OCI-LY7 (cell line): ENCODE results near the gene SAMM50. TPM values are rescaled to one million over a fixed set of nuclear protein-coding genes. Genes with fewer than 3 reads are reported as not detected.

Experiments
- BruUV-seq: library from RNA; stranded (reverse); fragments of 400-500 nt; replicated peaks from 2 replicates; lab custom pipeline; 2021; lab: Mats Ljungman, UMichigan
- CTCF ChIA-PET: fragments of 300-600 bp; sonication (Branson Sonifier 250); formaldehyde crosslinking; loops from one replicate; lab custom pipeline; 2022; ENCODE audit warnings: antibody characterized with exemption; ENCODE audit not compliant: unreplicated experiment; lab: Charles Lee
- POLR2A ChIA-PET: fragments of 300-600 bp; sonication (Branson Sonifier 250); formaldehyde crosslinking; loops from one replicate; lab custom pipeline; 2022; ENCODE audit warnings: antibody characterized with exemption; lab: Charles Lee
- DNase-seq: peaks from one replicate; pipeline ENCODE4 v3.0.0-alpha.2; 2015; ENCODE audit warnings: low spot score
- H2AFZ ChIP-seq: fragments of 200-600 bp; sonication (generic), shearing (Covaris generic); 2 replicates; pipeline ENCODE4 v1.6.1; 2014; ENCODE audit warnings: mild to moderate bottlenecking, antibody characterized with exemption, low read length, moderate library complexity
- H3K27ac ChIP-seq: fragments of 200-600 bp; sonication (generic); 2 replicates; pipeline ENCODE4 v1.5.1; 2014; ENCODE audit warnings: mixed run types, low read depth, mild to moderate bottlenecking, moderate library complexity, low read length, inconsistent platforms; ENCODE audit not compliant: poor library complexity, severe bottlenecking
- H3K36me3 ChIP-seq: fragments of 200-600 bp; sonication (generic); 2 replicates; pipeline ENCODE4 v1.6.1; 2014; ENCODE audit warnings: mild to moderate bottlenecking, antibody characterized with exemption, low read length, moderate library complexity, mixed read lengths; ENCODE audit not compliant: insufficient read depth
- H3K4me1 ChIP-seq: fragments of 200-600 bp; sonication (generic); 2 replicates; pipeline ENCODE4 v1.5.1; 2014; ENCODE audit warnings: mild to moderate bottlenecking, low read length; ENCODE audit not compliant: insufficient read depth, poor library complexity, severe bottlenecking
- H3K4me2 ChIP-seq: fragments of 200-600 bp; sonication (generic); 2 replicates; pipeline ENCODE4 v1.6.1; 2014; ENCODE audit warnings: mild to moderate bottlenecking, low read length
- H3K4me3 ChIP-seq: fragments of 200-600 bp; sonication (generic); 2 replicates; pipeline ENCODE4 v1.5.1; 2014; ENCODE audit warnings: mild to moderate bottlenecking, low read depth, low read length; ENCODE audit not compliant: poor library complexity, severe bottlenecking
- H3K79me2 ChIP-seq: fragments of 200-600 bp; sonication (generic); 2 replicates; pipeline ENCODE4 v1.6.1; 2016; ENCODE audit warnings: low read depth, mild to moderate bottlenecking, low read length, moderate library complexity, mixed read lengths; ENCODE audit not compliant: insufficient read depth
- H3K9me2 ChIP-seq: fragments of 200-600 bp; sonication (generic); 2 replicates; pipeline ENCODE4 v1.6.1; 2016; ENCODE audit warnings: mild to moderate bottlenecking, low read length, mixed read lengths; ENCODE audit not compliant: insufficient read depth
- H3K9me3 ChIP-seq: fragments of 200-600 bp; sonication (generic); 2 replicates; pipeline ENCODE4 v1.6.1; 2014; ENCODE audit warnings: mild to moderate bottlenecking, mixed run types, low read length, mixed read lengths
- H4K20me1 ChIP-seq: fragments of 200-600 bp; sonication (generic); 2 replicates; pipeline ENCODE4 v1.6.1; 2014; ENCODE audit warnings: mild to moderate bottlenecking, antibody characterized with exemption, low read length, moderate library complexity, mixed read lengths; ENCODE audit not compliant: insufficient read depth
- CTCF ChIP-seq: fragments of 200-600 bp; sonication (generic); conservative IDR thresholded peaks from 2 replicates; pipeline ENCODE4 v1.5.1; 2014; ENCODE audit warnings: mild to moderate bottlenecking, antibody characterized with exemption, low read length, moderate library complexity, mixed read lengths
- EZH2phosphoT487 ChIP-seq: fragments of 200-600 bp; sonication (generic); IDR thresholded peaks from 2 replicates; pipeline ENCODE4 v1.6.1; 2018; ENCODE audit warnings: low read depth, borderline replicate concordance, mild to moderate bottlenecking, mixed run types, antibody characterized with exemption, low read length, moderate library complexity, mixed read lengths
- intact Hi-C: fragments of 100-400 bp; cut with micrococcal nuclease; formaldehyde crosslinking; loops from one replicate; pipeline ENCODE4 v1.10.0; 2022; ENCODE audit not compliant: unreplicated experiment
- total RNA-seq, 2 experiments: library from RNA; depleted of rRNA in 1 of 2; stranded (reverse); fragments of >200 nt in 1 of 2; shearing (Covaris generic) in 1 of 2; gene quantifications; 2 replicates each; pipeline ENCODE4 v1.2.3, GENCODE V29; 2014 to 2022

Gene SAMM50
- total RNA-seq, 2 experiments from 2014 or later: 34.6 to 72.9 TPM

GRCh38 chr22:44037519-44038375 is 82.5 kb downstream of the SAMM50 start:
- no peak for DNase-seq
- no peaks in the 10 kb centered on the region for H3K9me2 ChIP-seq
- TF ChIP-seq CTCF: no peak
- no peak for TF ChIP-seq EZH2phosphoT487
- no peaks in the 10 kb centered on the region for H4K20me1 ChIP-seq
- H3K79me2 ChIP-seq: no peaks in the 10 kb centered on the region
- no TSS peak for BruUV-seq
- no peaks in the 10 kb centered on the region for H3K36me3 ChIP-seq
- CTCF ChIA-PET: no interaction called here
- H3K4me2 ChIP-seq: no peak overlapping the region
- no peaks in the 10 kb centered on the region for H3K4me1 ChIP-seq
- H2AFZ ChIP-seq: no peak overlapping the region
- intact Hi-C loops: no loop called here
- H3K27ac ChIP-seq: no peak overlapping the region
- POLR2A ChIA-PET: interaction anchor here (0.7 kb wide), 1 partner anchor 88 kb away, joined by 3 read pairs; no protein-coding TSS in a partner anchor
- H3K9me3 ChIP-seq: no peaks in the 10 kb centered on the region
- H3K4me3 ChIP-seq: no peak overlapping the region

GRCh38 chr22:44039566-44040171 is 84.4 kb downstream of the SAMM50 start:
- intact Hi-C loops: no loop called here
- Histone ChIP-seq H3K4me3 (no peak overlapping the region), H4K20me1 (no peaks in the 10 kb centered on the region), H3K36me3 (no peaks in the 10 kb centered on the region), H3K9me2 (no peaks in the 10 kb centered on the region), H3K4me2 (no peak overlapping the region), H3K27ac (no peak overlapping the region), H3K4me1 (no peaks in the 10 kb centered on the region), H3K9me3 (no peaks in the 10 kb centered on the region), H3K79me2 (no peaks in the 10 kb centered on the region), H2AFZ (no peak overlapping the region)
- CTCF ChIA-PET: no interaction called here
- TF ChIP-seq CTCF (no peak), EZH2phosphoT487 (no peak)
- no TSS peak for BruUV-seq
- POLR2A ChIA-PET: no interaction called here
- no peak for DNase-seq
